WTC11 (cell line): ENCODE measurements around the gene KDM4B. TPM values are rescaled to one million over a fixed set of nuclear protein-coding genes. Genes with fewer than 3 reads are reported as not detected.

Source experiments
- ATAC-seq: fragments of 200-7000 bp; cut with Tn5 transposase; 2 replicates; pipeline ENCODE4 v1.10.0; 2021; ENCODE audit warnings: mild to moderate bottlenecking, moderate library complexity
- CTCF ChIA-PET: fragments of 300-600 bp; sonication (Branson Sonifier 250); formaldehyde crosslinking; loops from one replicate; lab custom pipeline; 2021; ENCODE audit warnings: antibody characterized with exemption; lab: Charles Lee
- POLR2A ChIA-PET: fragments of 350-600 bp; sonication (Branson Sonifier 250); formaldehyde crosslinking; loops from one replicate; lab custom pipeline; 2021; ENCODE audit warnings: antibody characterized with exemption; lab: Charles Lee
- DNase-seq: peaks from one replicate; pipeline ENCODE4 v3.0.0; 2021; ENCODE audit warnings: low spot score
- H3K27ac Mint-ChIP-seq: 2 replicates; pipeline ENCODE4 v1.8.0; 2021; ENCODE audit warnings: mixed read lengths
- H3K27me3 Mint-ChIP-seq: 2 replicates; pipeline ENCODE4 v1.8.0; 2021; ENCODE audit warnings: low read depth, mild to moderate bottlenecking, moderate library complexity, mixed read lengths
- H3K36me3 Mint-ChIP-seq: 2 replicates; pipeline ENCODE4 v1.8.0; 2021; ENCODE audit warnings: mixed read lengths
- H3K4me1 Mint-ChIP-seq: 2 replicates; pipeline ENCODE4 v1.8.0; 2022; ENCODE audit warnings: mixed read lengths
- H3K4me3 Mint-ChIP-seq: 2 replicates; pipeline ENCODE4 v1.8.0; 2021; ENCODE audit warnings: mild to moderate bottlenecking, moderate library complexity, mixed read lengths
- H3K9me3 Mint-ChIP-seq: 2 replicates; pipeline ENCODE4 v1.8.0; 2021; ENCODE audit warnings: mixed read lengths
- AFF4 ChIP-seq: sonication (generic); formaldehyde crosslinking; IDR thresholded peaks from 2 replicates; pipeline ENCODE4 v1.8.1; 2023; ENCODE audit warnings: mild to moderate bottlenecking, missing genetic modification reagents, borderline replicate concordance
- AR ChIP-seq: fragments of 250-450 bp; sonication (Bioruptor Pico); IDR thresholded peaks from 2 replicates; pipeline ENCODE4 v1.9.0; 2021; ENCODE audit warnings: mild to moderate bottlenecking
- ATF1 ChIP-seq: sonication (generic); formaldehyde crosslinking; IDR thresholded peaks from 2 replicates; pipeline ENCODE4 v1.8.1; 2023; ENCODE audit warnings: mild to moderate bottlenecking, moderate library complexity, missing genetic modification reagents
- CBFB ChIP-seq: sonication (generic); formaldehyde crosslinking; IDR thresholded peaks from 2 replicates; pipeline ENCODE4 v1.8.1; 2022; ENCODE audit warnings: mild to moderate bottlenecking, low read depth, missing genetic modification reagents
- CREB1 ChIP-seq: sonication (generic); formaldehyde crosslinking; IDR thresholded peaks from 2 replicates; pipeline ENCODE4 v1.8.0; 2023; ENCODE audit warnings: mild to moderate bottlenecking, missing genetic modification reagents
- E2F1 ChIP-seq: sonication (generic); formaldehyde crosslinking; IDR thresholded peaks from 2 replicates; pipeline ENCODE4 v1.8.0; 2022; ENCODE audit warnings: mild to moderate bottlenecking, missing genetic modification reagents
- ELF4 ChIP-seq: sonication (generic); formaldehyde crosslinking; IDR thresholded peaks from 2 replicates; pipeline ENCODE4 v1.8.1; 2022; ENCODE audit warnings: low read depth, mild to moderate bottlenecking, moderate library complexity, missing genetic modification reagents
- IRF2 ChIP-seq: sonication (generic); formaldehyde crosslinking; IDR thresholded peaks from 2 replicates; pipeline ENCODE4 v1.8.0; 2022; ENCODE audit warnings: low read depth, missing genetic modification reagents, borderline replicate concordance
- JUN ChIP-seq: sonication (generic); formaldehyde crosslinking; IDR thresholded peaks from 2 replicates; pipeline ENCODE4 v1.8.0; 2023; ENCODE audit warnings: mild to moderate bottlenecking, missing genetic modification reagents
- KAT7 ChIP-seq: sonication (generic); formaldehyde crosslinking; IDR thresholded peaks from 2 replicates; pipeline ENCODE4 v1.8.1; 2023; ENCODE audit warnings: missing genetic modification reagents, mild to moderate bottlenecking, borderline replicate concordance
- NR3C1 ChIP-seq: sonication (generic); formaldehyde crosslinking; conservative IDR thresholded peaks from 2 replicates; pipeline ENCODE4 v1.8.1; 2023; ENCODE audit warnings: low read depth, mild to moderate bottlenecking, missing genetic modification reagents
- SMAD3 ChIP-seq: sonication (generic); formaldehyde crosslinking; IDR thresholded peaks from 2 replicates; pipeline ENCODE4 v1.8.0; 2022; ENCODE audit warnings: missing genetic modification reagents, mild to moderate bottlenecking, borderline replicate concordance
- SMAD4 ChIP-seq: sonication (generic); formaldehyde crosslinking; IDR thresholded peaks from 2 replicates; pipeline ENCODE4 v1.8.0; 2022; ENCODE audit warnings: mild to moderate bottlenecking, missing genetic modification reagents
- TCF7 ChIP-seq: sonication (generic); formaldehyde crosslinking; IDR thresholded peaks from 2 replicates; pipeline ENCODE4 v1.8.0; 2022; ENCODE audit warnings: mild to moderate bottlenecking, low read depth, missing genetic modification reagents, moderate library complexity
- ZNF219 ChIP-seq: sonication (generic); formaldehyde crosslinking; IDR thresholded peaks from 2 replicates; pipeline ENCODE4 v1.8.0; 2023; ENCODE audit warnings: missing genetic modification reagents, mild to moderate bottlenecking, borderline replicate concordance
- total RNA-seq: library from RNA; stranded (reverse); gene quantifications from 3 replicates; pipeline ENCODE4 v1.2.3, GENCODE V29; 2021
- TF ChIP-seq, protein P1 (sequence below): fragments of 250-450 bp; sonication (Bioruptor Pico); conservative IDR thresholded peaks from 2 replicates; pipeline ENCODE4 v1.9.0; 2021; ENCODE audit warnings: mild to moderate bottlenecking
- TF ChIP-seq, protein P2 (sequence below): sonication (generic); formaldehyde crosslinking; IDR thresholded peaks from 2 replicates; pipeline ENCODE4 v1.8.1; 2023; ENCODE audit warnings: mild to moderate bottlenecking, missing genetic modification reagents

The KDM4B gene
- total RNA-seq, 1 experiment from 2014 or later, result 43.2 TPM

DNA sequence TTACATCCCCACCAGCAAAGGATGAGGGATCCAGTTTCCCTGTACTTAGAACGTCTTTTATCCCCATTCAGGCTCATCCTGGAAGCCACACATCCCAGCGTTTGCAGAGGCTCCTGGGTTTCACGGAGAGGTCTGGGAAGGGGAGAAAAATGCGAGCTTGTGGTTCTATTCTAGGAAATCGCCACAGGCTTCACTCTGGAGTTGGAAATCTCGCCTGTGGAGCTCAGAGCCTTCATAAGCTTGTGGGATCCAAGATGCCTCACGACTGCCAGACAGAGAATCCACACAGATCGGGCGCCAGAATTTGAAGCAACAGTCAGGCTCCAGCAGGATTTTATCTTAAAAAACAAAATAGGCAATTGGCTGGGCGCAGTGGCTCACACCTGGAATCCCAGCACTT lies 213.8 kb downstream of the KDM4B start:
- no peak overlapping the region for H3K4me3 Mint-ChIP-seq
- no peak overlapping the region for H3K27ac Mint-ChIP-seq
- H3K9me3 Mint-ChIP-seq, result peaks cover 9% of the 10 kb centered on the region
- no peaks in the 10 kb centered on the region for H3K36me3 Mint-ChIP-seq
- H3K27me3 Mint-ChIP-seq, result peaks cover 9% of the 10 kb centered on the region
- ChIA-PET POLR2A (no interaction called here), CTCF (interaction anchor here (0.9 kb wide), 2 partner anchors 11 to 28 kb away, joined by 3 to 4 read pairs; no protein-coding TSS in a partner anchor)
- no peak for ATAC-seq
- H3K4me1 Mint-ChIP-seq, result no peaks in the 10 kb centered on the region
- no peak for TF ChIP-seq TCF7 (CRISPR knock-in tag)
- TF ChIP-seq IRF2, result no peak
- no peak for TF ChIP-seq ATF1 (CRISPR knock-in tag)
- no peak for DNase-seq

- CTCF ChIA-PET, result interaction anchor here (0.9 kb wide), 1 partner anchor 29 kb away, joined by 3 read pairs; no protein-coding TSS in a partner anchor
- no peak for ATAC-seq
- DNase-seq, result no peak
- Mint-ChIP-seq H3K4me1 (no peaks in the 10 kb centered on the region), H3K27me3 (peaks cover 9% of the 10 kb centered on the region), H3K27ac (no peak overlapping the region), H3K36me3 (no peaks in the 10 kb centered on the region)
- POLR2A ChIA-PET, result no interaction called here
- TF ChIP-seq ELF4 (CRISPR knock-in tag) (no peak), E2F1 (CRISPR knock-in tag) (no peak), KAT7 (no peak), ZNF219 (CRISPR knock-in tag) (no peak), AR (CRISPR knock-in tag) (no peak), CBFB (CRISPR knock-in tag) (no peak), AFF4 (CRISPR knock-in tag) (no peak), NR3C1 (no peak)
- TF ChIP-seq, all 79 proteins: peak for 0
- no peak overlapping the region for H3K4me3 Mint-ChIP-seq
- peaks cover 9% of the 10 kb centered on the region for H3K9me3 Mint-ChIP-seq
Measured at GRCh38 chr19:5183616-5184015, 214.7 kb downstream of the KDM4B start.

DNA sequence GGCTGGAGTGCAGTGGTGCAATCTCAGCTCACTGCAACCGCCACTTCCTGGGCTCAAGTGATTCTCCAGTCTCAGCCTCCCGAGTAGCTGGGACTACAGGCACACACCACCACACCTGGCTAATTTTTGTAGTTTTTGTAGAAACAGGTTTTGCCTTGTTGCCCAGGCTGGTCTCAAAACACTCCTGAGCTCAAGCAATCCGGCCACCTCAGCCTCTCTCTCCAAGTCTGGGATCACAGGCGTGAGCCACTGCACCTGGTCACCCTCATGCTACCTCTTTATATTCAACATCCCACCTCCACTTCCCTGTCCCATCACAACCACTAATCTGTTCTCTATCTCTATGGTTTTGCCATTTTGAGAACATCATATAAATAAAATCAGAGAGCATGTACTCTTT lies 216.0 kb downstream of the KDM4B start:
- no peak for TF ChIP-seq SMAD3
- TF ChIP-seq, protein P1, sequence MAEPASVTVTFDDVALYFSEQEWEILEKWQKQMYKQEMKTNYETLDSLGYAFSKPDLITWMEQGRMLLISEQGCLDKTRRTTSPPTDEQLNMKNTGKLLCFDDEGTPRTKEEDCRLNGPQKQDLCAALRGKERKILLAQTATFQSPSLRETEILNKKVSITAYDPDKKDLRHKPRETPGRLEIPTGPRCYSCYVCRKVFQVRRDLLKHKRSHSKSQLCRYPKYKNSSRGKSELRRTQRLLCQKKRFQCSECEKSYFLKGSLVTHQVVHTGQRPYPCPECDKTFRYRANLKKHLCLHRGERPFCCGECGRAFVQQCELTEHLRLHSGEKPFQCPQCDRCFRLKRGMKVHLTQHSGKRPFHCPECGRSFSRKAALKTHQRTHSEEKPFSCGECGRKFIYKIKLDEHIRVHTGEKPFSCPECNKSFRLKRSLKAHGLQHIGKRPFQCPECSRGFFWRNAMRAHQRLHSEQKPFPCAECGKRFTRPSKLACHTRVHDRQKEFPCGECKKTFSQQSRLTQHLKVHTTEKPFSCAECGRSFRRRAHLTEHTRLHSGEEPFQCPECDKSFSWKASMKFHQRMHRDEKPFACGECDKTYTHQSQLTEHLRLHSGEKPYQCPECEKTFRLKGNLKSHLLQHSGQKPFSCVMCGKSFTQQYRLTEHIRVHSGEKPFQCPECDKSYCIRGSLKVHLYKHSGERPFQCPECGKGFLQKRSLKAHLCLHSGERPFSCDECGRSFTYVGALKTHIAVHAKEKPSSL (CRISPR knock-in tag), result no peak
- TF ChIP-seq SMAD4 (CRISPR knock-in tag), result no peak
- TF ChIP-seq KAT7, result no peak
- TF ChIP-seq JUN (CRISPR knock-in tag), result no peak
- TF ChIP-seq, protein P2, sequence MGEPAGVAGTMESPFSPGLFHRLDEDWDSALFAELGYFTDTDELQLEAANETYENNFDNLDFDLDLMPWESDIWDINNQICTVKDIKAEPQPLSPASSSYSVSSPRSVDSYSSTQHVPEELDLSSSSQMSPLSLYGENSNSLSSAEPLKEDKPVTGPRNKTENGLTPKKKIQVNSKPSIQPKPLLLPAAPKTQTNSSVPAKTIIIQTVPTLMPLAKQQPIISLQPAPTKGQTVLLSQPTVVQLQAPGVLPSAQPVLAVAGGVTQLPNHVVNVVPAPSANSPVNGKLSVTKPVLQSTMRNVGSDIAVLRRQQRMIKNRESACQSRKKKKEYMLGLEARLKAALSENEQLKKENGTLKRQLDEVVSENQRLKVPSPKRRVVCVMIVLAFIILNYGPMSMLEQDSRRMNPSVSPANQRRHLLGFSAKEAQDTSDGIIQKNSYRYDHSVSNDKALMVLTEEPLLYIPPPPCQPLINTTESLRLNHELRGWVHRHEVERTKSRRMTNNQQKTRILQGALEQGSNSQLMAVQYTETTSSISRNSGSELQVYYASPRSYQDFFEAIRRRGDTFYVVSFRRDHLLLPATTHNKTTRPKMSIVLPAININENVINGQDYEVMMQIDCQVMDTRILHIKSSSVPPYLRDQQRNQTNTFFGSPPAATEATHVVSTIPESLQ (CRISPR knock-in tag), result no peak
- TF ChIP-seq CREB1 (CRISPR knock-in tag), result no peak
- ChIA-PET POLR2A (no interaction called here), CTCF (interaction anchor here (0.6 to 1.3 kb wide), 6 partner anchors 40 to 384 kb away, joined by 3 to 5 read pairs (median 4); no protein-coding TSS in a partner anchor)
- DNase-seq (no peak), ATAC-seq (no peak)
- no peak overlapping the region for H3K4me3 Mint-ChIP-seq
- peaks cover 9% of the 10 kb centered on the region for H3K27me3 Mint-ChIP-seq
- no peak overlapping the region for H3K27ac Mint-ChIP-seq
- H3K4me1 Mint-ChIP-seq, result no peaks in the 10 kb centered on the region; the same call in 1 of the 2 replicates
- no peaks in the 10 kb centered on the region for H3K36me3 Mint-ChIP-seq
- peaks cover 9% of the 10 kb centered on the region for H3K9me3 Mint-ChIP-seq
